Right atrium auricular region (tissue), 2 donors: Measurements from ENCODE around the gene PTPRU. TPM values are rescaled to one million over a fixed set of nuclear protein-coding genes. Genes with fewer than 3 reads are reported as not detected.

ENCODE experiments used
- DNase-seq: peaks from one replicate; pipeline ENCODE4 v3.0.0-alpha.2; 2019; ENCODE audit warnings: low spot score
- H3K27ac ChIP-seq, 2 donors: fragments of 200-600 bp; sonication (generic); 1 replicate in 1 of 2; 2 replicates in 1 of 2; pipeline ENCODE4 v1.5.1; 2016 to 2019
- H3K27me3 ChIP-seq, 2 donors: fragments of 200-600 bp; sonication (generic); one replicate each; pipeline versions ENCODE4 v1.5.1 to v1.6.0; 2017 to 2019
- H3K36me3 ChIP-seq: fragments of 200-600 bp; sonication (generic); one replicate; pipeline ENCODE4 v1.5.1; 2016
- H3K4me1 ChIP-seq, 2 donors: fragments of 200-600 bp; sonication (generic); one replicate each; pipeline versions ENCODE4 v1.5.1 to v1.6.0; 2017 to 2019
- H3K4me3 ChIP-seq, 2 donors: fragments of 200-600 bp; sonication (generic); 1 replicate in 1 of 2; 2 replicates in 1 of 2; pipeline ENCODE4 v1.5.1; 2017 to 2019; ENCODE audit warnings: mild to moderate bottlenecking in 1 of 2, moderate library complexity in 1 of 2
- H3K9me3 ChIP-seq, 2 donors: fragments of 200-600 bp; sonication (generic); one replicate each; pipeline ENCODE4 v1.5.1; 2019
- total RNA-seq, 2 donors: library from RNA; depleted of rRNA; stranded (reverse); fragments of >200 nt; gene quantifications; one replicate each; pipeline ENCODE4 v1.1.0, GENCODE V29; 2016
- TF ChIP-seq, protein P1 (sequence below), 2 donors: fragments of 200-600 bp; sonication (generic); IDR thresholded peaks; one replicate each; pipeline ENCODE4 v1.5.1; 2019; ENCODE audit warnings: antibody characterized with exemption in 2 of 2

The PTPRU gene
- total RNA-seq, 2 donors from 2014 or later = 15.9 to 22.4 TPM

DNA sequence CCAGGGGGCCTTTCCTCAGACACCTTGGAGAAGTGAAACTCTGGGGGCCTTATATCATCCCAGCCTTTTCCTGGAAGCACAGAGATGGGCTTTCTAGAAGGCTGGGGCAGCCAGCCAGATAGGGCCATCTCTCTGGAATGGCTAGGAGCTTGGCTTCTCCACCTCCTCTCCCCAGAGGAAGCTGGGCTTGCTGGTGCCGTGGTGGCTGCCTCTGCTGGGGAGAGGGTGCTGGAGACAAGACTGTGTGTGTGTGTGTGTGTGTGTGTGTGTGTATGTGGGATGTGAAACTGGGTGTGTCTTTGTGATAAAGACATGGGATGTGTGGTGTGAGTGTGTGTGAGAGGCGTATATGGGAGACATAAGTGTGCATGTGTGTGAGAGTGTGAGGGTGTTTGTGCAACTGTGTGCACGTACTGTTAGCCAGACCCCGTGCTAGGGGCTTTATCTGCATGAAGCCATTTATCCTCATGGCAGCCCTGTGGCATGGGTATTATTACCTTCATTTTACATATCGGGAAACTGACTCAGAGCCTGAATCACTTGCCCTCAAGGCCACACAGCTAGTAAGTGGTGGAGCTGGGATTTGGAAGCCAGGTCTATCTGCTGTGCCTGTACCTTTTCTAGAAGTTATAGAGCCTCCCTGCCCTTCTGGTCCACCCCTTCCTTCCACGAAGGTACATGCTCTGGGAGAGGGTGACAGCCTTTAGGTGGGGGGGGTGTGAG is 44.2 kb downstream of the PTPRU start:
- TF ChIP-seq, protein P1, sequence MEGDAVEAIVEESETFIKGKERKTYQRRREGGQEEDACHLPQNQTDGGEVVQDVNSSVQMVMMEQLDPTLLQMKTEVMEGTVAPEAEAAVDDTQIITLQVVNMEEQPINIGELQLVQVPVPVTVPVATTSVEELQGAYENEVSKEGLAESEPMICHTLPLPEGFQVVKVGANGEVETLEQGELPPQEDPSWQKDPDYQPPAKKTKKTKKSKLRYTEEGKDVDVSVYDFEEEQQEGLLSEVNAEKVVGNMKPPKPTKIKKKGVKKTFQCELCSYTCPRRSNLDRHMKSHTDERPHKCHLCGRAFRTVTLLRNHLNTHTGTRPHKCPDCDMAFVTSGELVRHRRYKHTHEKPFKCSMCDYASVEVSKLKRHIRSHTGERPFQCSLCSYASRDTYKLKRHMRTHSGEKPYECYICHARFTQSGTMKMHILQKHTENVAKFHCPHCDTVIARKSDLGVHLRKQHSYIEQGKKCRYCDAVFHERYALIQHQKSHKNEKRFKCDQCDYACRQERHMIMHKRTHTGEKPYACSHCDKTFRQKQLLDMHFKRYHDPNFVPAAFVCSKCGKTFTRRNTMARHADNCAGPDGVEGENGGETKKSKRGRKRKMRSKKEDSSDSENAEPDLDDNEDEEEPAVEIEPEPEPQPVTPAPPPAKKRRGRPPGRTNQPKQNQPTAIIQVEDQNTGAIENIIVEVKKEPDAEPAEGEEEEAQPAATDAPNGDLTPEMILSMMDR (IDR thresholded peaks at IDR 0.05) = no peak
- H3K4me1 ChIP-seq = peaks cover 0 to 4% of the 10 kb centered on the region in 2 donors
- no peak overlapping the region for H3K27ac ChIP-seq
- H3K36me3 ChIP-seq = peaks cover 9% of the 10 kb centered on the region
- no peaks in the 10 kb centered on the region for H3K27me3 ChIP-seq
- DNase-seq = no peak
- H3K9me3 ChIP-seq = no peaks in the 10 kb centered on the region
- H3K4me3 ChIP-seq = no peak overlapping the region

DNA sequence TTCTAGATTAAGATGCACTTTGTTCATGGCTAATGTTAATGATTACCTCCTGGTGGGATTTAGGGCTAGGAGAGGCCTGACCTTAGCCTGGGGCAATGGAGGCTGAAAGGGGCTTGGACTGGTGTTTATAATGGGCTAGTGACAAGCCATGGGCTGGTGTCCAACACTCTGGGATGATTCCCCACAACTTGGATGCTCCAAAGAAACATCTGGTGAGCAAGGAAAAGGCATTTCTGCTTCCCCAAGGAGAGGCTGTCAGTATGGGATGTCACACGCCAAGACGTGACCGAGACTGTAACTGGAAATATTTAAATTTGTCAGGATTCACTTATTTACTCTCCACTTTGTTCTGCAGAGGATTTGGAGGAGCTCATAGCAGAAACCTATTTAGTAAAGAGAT is 45.2 kb downstream of the PTPRU start:
- H3K9me3 ChIP-seq = no peaks in the 10 kb centered on the region

DNA sequence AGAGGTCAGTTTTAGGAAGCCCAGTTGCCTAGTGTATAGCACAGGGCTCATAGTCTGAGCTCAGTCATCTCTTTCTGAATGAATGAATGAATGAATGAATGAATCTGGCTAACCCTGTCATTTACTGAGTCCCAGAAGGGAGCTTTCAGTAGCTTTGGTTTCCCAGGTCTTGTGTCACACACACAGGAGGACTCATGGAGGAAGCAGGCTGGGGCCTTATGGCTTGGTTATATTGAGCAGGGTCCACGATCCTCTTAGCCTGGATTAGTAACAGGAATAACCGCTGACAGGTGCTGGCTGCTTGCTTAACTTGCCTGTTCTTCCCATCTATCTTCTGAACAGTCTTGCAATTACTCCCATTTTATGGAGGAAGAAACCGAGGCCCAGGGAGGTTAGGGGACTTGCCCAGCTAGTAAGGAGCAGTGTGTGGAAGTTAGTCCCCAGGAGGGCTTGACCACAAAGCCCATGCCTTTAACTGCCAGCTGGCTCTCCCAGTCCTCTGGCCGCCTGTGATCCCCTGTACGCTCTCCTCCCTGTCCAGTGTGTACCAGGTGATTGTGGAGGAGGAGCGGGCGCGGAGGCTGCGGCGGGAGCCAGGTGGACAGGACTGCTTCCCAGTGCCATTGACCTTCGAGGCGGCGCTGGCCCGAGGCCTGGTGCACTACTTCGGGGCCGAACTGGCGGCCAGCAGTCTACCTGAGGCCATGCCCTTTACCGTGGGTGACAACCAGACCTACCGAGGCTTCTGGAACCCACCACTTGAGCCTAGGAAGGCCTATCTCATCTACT is 46.0 kb downstream of the PTPRU start:
- H3K4me1 ChIP-seq = peaks cover 0 to 4% of the 10 kb centered on the region in 2 donors
- H3K4me3 ChIP-seq = no peak overlapping the region
- TF ChIP-seq, protein P1 (IDR thresholded peaks at IDR 0.05) = no peak
- no peaks in the 10 kb centered on the region for H3K9me3 ChIP-seq
- DNase-seq = no peak
- H3K27me3 ChIP-seq = no peaks in the 10 kb centered on the region
- no peaks in the 10 kb centered on the region for H3K36me3 ChIP-seq
- no peak overlapping the region for H3K27ac ChIP-seq

More for the DNA sequence above, 45.2 kb downstream of the PTPRU start:
- no peaks in the 10 kb centered on the region for H3K27me3 ChIP-seq
- DNase-seq = no peak
- TF ChIP-seq, protein P1 (IDR thresholded peaks at IDR 0.05) = no peak
- H3K27ac ChIP-seq = no peak overlapping the region
- peaks cover 0 to 4% of the 10 kb centered on the region in 2 donors for H3K4me1 ChIP-seq
- H3K4me3 ChIP-seq = no peak overlapping the region
- H3K36me3 ChIP-seq = peaks cover 4% of the 10 kb centered on the region

DNA sequence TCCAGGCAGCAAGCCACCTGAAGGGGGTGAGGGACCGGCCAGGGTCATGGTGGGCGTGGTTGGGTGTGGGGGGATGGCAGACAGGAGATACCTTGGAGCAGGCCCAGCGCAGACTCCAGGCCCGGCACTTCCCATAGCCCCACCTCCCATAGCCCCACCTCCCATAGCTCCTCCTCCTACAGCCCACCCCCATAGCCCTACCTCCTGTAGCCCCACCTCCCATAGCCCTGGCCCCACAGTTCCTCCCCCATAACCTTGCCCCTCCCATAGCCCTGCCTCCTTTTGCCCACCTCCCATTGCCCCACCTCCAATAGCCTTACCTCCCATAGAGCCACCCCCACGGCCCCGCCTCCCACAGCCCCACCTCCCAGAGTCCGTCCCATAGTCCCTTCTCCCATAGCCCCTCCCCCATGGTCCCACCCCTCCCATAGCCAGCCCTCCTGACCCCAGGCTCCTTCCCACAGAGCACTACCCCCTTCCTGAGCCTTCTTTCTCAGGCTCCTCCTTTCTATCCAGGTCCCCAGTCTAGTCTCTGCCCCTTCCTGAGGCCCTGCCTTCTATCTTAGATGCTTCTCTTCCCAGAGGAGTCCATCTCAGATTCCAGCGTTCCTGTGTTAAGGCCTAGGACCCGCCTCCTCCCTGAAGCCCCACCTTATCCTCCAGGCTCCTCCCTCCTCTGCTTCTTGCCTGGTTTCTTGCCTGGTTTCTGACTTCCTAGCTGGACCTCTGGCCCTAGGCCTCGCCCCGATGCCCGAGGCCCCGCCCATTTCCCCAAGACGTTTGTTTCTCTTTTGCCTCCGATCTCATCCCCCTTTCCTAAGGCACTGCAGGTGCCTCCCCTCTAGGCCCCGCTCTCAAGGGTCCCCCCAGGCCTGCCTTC is 46.8 kb downstream of the PTPRU start:
- no peak for DNase-seq
- Histone ChIP-seq H3K9me3 (no peaks in the 10 kb centered on the region), H3K27ac (no peak overlapping the region), H3K4me3 (no peak overlapping the region), H3K27me3 (no peaks in the 10 kb centered on the region), H3K4me1 (peaks cover 0 to 4% of the 10 kb centered on the region in 2 donors), H3K36me3 (no peaks in the 10 kb centered on the region)
- TF ChIP-seq, protein P1 (IDR thresholded peaks at IDR 0.05) = no peak

DNA sequence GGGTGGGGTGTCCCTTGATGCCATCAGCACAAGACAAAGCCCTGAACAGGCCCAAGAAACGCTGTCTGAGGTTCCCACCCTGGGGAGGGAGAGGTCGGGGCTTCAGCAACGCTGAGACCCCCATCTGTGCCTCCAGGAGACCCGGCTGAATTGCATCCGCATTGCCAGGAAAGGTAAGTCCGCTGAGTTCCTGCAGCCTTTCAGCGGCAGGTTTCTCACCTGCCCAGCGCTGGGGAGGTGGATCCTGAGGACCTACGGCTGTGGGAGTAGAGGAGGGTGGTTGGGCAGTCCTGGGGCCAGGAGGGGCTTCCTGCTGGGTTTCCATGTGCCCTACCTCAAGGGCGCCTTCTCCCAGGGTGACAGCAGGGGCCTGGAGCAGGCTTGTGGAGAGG is 47.5 kb downstream of the PTPRU start:
- Histone ChIP-seq H3K9me3 (no peaks in the 10 kb centered on the region), H3K4me1 (peaks cover 0 to 4% of the 10 kb centered on the region in 2 donors), H3K27me3 (no peaks in the 10 kb centered on the region), H3K27ac (no peak overlapping the region), H3K4me3 (no peak overlapping the region), H3K36me3 (no peaks in the 10 kb centered on the region)
- no peak for DNase-seq
- TF ChIP-seq, protein P1 (IDR thresholded peaks at IDR 0.05) = no peak
